GM19240 (cell line): ENCODE data around the gene CELA3B.
A peak's percentile ranks its signal among the peaks of the same experiment; 100 is the strongest.
"Not testable (repeated sequence)": the region's sequence is repeated elsewhere in the genome, so short reads cannot be mapped to it uniquely, and the experiment has no call there.

Experiments used
- DNase-seq: peaks from one replicate; pipeline ENCODE4 v3.0.0; 2011; ENCODE audit warnings: low spot score; ENCODE audit not compliant: insufficient read length

CELA3B gene

GRCh38 chr1:22007262-22007661 is 30.4 kb downstream of the CELA3B start:
- not testable (repeated sequence) for DNase-seq

DNA sequence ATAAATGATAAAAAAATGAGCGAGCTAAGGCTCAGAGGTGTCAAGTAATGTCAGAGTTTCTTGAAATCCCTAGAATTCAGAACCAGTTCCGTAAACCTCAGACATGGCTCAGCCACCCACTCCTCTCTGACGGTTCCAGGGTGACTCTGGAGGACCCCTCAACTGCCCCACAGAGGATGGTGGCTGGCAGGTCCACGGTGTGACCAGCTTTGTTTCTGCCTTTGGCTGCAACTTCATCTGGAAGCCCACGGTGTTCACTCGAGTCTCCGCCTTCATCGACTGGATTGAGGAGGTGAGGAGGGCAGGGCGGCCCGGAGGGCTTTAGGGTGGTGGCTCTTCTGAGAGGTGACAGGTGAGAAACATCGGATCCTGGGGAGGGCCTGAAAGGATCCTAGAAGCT is 32.7 kb downstream of the CELA3B start:
- DNase-seq, result not testable (repeated sequence)

GRCh38 chr1:22012752-22013151 is 35.9 kb downstream of the CELA3B start:
- DNase-seq, result not testable (repeated sequence)

GRCh38 chr1:22014575-22015206 is 37.9 kb downstream of the CELA3B start:
- DNase-seq, result not testable (repeated sequence)

DNA sequence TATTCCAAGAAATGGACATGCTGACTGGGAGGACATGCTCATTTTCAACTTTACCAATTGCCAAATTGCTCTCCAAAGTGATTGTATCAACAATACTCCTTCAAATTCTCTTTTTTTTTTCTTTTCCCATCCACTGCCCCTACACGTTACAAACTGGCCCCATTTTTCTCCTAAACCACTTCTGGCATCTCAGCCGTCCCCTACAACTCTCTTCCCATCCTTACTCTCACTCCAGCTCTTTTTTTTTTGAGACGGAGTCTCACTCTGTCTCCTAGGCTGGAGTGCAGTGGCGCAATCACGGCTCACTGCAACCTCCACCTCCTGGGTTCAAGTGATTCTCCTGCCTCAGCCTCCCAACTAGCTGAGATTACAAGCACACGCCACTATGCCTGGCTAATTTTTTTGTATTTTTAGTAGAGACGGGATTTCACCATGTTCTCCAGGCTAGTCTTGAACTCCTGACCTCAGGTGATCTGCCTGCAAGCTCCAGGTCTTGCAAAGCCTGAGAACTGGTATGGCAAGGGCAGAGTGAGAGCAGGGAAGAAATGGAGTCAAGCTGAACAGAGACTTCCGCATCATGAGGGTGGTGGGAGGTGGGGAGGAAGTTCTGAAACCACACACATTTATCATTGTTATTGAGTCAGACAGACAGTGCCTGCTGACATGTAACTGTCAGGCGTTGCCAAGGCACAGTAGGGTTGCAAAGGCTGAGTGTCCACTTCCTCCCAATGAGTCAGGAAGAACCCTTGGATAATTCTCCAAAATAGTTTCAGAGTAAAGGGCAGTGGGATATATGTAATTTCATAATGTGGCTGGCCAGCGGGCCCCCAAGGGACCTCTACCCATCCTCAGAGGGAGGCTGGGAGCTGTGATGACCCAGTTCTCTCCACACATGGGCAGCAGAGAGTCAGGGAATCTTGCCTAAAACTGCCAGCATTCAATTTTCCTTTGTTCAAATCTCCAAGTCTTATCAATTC is 42.0 kb downstream of the CELA3B start:
- DNase-seq, result peak; percentile 19

- no peak for DNase-seq
Measured at GRCh38 chr1:22021061-22021460, 44.2 kb downstream of the CELA3B start.

GRCh38 chr1:22024485-22025367 is 47.9 kb downstream of the CELA3B start:
- peak; percentile 27 for DNase-seq

DNA sequence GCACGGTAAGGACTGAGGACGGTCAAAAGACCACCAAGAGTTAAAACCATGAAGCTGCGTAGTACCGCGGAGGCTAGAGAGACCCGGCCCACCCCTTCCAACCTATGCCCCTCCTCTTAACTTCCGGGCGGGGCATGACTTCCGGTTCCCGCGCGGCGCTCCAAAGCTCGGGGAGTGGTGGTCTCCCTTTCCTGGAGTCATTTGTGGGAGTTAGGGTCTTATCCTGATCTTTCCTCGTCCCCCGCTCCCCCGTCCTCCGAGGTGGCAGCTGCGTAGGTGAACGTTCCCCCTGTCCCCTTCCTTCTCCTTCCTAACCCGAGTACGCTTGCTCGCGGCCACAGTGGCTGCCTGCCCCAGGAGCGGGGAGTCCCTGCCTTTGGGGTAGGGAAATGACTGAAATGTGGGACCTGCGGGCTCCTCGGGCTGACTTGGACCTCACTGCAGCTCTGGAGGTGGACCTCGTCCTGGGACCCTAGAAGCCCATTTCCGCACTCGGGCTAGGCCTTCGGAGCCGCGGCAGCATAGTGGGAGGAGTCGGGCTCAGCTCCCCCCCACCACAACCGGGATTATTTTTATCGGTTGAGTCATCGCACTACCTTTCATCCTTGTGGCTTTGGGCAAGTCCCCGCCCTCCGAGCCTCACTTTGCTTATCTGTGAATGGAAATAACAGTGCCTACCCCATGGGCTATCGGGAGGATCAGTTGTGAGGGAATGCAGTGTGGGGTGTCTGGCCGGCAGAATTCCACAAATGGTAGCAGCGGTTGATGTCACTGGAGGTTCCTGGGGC is 48.7 kb downstream of the CELA3B start:
- DNase-seq, result peak; percentile 75

- DNase-seq, result no peak
Measured at GRCh38 chr1:22026924-22027289, 50.1 kb downstream of the CELA3B start.

- no peak for DNase-seq
Measured at GRCh38 chr1:22030057-22030456, 53.2 kb downstream of the CELA3B start.

DNA sequence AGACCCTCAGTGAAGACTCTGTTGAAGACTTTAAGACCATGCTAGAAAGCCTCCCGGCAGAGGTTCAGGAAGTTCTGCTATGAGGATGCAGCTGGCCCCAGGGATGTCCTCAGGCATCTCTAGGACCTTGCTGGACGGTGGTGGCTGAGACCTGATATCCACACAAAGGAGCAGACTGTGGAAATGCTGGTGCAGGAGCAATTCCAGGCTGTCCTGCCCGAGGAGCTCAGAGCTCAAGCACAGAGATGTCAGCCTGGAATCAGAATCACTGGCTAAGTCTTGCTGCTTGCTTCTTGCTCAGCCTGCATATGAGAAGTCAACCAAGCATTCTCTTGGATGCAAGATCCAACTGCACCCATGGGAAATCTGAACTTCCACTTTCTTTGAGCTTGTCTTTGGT is 53.7 kb downstream of the CELA3B start:
- DNase-seq, result no peak

DNA sequence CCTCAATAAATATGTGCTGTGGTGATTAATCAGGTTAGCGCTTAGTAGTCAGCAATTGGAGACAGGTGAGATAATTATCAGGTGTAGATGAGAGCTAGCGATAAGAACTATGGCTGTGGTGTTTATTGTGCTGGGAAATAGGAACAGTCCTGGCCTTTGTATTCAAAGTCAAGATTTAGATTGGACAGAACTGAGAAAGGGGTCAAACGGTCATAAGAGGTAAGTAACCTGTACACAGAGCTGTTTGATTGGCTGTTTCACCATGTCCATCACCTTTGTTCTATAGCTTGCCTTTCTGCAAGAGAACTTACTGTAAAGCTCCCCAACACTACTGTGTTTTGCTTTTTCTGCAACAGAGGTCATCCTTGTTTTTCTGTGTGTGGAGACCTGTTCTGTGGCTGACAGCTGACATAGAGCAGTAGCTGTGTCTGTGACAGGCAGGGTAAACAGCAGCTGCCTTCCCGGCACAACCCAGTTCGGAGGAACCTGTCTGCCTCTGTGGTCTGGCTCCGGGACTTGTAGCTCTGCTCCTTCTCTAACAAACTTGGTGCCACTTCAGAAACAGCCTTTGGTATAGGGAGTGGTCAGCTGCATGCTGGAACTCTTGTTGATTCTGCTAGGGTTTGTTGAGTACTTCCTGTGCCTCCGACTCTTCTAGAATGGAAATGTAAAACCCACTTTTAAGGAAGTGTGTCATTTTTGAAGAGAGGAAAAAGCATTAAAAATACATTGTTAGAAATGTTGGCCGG is 54.6 kb downstream of the CELA3B start:
- DNase-seq, result no peak

DNA sequence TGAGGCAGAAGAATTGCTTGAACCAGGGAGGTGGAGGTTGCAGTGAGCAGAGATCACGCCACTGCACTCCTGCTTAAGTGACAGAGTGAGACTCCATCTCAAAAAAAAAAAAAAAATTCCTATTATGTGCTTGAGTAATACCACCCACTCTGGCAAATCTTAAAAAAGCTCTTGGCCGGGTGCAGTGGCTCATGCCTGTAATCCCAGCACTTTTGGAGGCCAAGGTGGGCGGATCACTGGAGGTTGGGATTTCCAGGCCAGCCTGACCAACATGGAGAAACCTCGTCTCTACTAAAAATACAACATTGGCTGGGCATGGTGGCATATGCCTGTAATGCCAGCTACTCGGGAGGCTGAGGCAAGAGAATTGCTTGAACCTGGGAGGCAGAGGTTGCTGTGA is 58.0 kb downstream of the CELA3B start:
- DNase-seq, result not testable (repeated sequence)

- no peak for DNase-seq
Measured at GRCh38 chr1:22037520-22037919, 60.7 kb downstream of the CELA3B start.

- DNase-seq, result no peak
Measured at GRCh38 chr1:22038036-22038435, 61.2 kb downstream of the CELA3B start.
